GM19468 (cell line): Measurements from ENCODE around the gene SLC47A2.

ENCODE experiments used
- ATAC-seq: cut with Tn5 transposase; IDR thresholded peaks from one replicate; pipeline ENCODE4 v1.9.1; 2021; ENCODE audit warnings: mild to moderate bottlenecking, moderate library complexity, moderate number of reproducible peaks; ENCODE audit not compliant: unreplicated experiment; ENCODE audit errors: extremely low read depth

Gene SLC47A2

DNA sequence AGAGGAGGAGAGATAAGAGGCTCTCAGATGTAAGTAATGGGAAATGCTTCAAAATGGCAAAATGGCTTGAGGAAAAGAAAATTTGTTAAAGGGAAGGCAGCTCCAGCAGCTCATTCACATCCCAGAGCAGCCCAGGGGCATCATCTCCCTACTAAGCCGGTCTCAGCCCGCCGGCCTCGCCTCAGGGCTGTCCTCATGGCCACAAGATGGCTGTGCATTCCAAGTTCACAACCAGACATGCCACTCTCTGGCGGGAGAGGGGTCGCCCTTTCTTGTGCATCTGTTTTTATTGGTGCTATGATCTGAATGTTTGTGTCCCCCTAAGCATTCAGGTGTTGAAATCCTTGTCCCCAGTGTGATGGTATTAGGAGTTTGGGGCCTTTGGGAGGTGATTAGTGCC lies 13.5 kb upstream of the SLC47A2 start:
- ATAC-seq: no peak

DNA sequence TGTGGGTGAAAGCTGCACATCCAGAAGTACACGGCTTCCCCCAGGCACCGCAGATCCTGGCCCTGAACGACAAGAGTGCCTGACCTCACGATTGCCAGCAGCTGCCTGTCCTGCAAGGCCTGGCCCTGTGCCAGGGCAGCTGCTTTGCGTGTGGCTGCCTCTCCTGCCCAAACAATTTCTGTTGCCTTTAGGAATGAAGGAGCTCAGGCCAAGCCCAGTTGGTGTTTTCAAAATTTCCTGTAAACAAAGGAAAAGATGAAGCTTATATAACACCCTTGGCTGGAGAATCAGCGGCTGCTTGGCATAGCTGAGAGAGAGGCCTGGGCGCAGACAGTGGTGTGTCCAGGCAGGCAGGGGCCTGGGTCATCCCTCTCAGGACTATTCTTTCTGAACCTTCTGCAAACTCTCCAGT lies 11.7 kb upstream of the SLC47A2 start:
- no peak for ATAC-seq

DNA sequence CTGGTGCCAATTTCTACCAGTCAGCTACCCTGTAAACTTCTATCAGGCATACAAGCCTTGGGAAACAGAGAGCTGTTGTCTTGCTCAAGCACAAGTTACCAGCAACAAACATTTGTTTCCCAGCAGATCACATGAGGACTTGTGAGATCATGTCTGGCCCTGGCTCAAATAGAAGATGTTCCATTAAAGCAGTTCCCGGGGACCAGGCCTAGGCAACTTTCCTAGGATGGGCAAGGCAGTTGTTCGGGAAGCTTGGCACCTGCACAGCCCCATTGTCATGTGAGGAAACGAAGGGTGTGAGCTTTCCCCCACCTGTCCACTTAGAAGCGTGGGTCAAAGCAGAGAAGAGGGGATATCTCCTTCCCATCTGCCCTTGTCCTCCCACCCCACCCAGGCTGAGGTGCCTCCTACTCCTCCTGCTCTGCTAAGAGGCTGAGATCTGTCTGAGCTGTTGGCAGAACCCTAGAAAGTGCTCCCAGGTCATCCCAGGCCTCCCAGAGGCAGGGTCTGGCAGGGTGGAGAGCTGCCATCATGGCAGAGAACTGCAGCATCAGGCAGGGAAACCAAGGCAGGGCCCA lies 11.2 kb upstream of the SLC47A2 start:
- no peak for ATAC-seq

DNA sequence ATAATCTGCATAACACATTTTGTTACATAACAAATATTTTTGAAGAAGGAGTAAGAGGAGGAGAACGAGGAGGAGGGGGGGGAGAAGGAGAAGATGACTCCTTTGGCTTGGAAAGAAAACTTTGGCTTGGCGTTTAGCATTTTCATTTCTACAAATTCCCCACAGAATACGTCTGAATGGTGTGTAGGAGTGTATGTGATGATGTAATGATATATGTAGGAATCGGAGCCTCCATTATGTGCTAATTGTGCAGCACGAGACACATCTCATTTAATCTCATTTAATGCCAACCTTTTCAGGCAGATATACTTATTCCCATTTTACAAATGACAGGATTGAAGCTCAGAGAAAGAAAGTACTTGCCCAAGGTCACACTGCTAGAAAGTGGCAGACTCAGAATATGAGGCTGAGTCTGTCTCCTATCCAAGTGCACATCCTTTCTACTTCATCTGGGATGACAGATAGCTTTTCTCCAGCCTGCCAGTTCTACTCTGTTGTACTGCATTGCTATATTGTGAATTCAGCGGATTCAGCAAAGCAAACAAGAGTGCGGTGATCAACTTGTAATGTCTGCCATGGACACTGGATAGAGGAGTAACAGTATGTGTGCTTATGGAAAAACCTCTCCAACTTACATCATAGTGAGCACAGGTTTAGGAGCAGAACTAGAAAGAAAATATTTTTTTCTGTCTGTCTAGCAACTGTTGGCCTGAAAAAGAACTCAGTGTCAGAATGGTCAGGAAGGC lies 10.4 kb upstream of the SLC47A2 start:
- no peak for ATAC-seq

DNA sequence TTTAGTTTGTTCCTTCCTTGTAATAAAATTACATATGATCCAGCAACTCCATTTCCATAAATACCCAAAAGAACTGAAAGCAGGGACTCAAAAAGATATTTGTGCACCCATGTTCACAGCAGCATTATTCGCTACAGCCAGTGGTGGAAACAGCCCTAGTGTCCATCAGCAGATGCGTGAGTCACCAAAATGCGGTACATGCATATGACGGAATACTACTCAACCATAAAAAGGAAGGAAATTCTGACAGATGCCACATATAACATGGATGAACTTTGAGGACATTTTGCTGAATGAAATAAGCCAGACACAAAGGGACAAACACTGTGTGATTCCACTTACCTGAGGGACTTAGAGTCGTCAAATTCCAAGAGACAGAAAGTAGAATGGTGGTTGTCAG lies 9.1 kb upstream of the SLC47A2 start:
- ATAC-seq: no peak

DNA sequence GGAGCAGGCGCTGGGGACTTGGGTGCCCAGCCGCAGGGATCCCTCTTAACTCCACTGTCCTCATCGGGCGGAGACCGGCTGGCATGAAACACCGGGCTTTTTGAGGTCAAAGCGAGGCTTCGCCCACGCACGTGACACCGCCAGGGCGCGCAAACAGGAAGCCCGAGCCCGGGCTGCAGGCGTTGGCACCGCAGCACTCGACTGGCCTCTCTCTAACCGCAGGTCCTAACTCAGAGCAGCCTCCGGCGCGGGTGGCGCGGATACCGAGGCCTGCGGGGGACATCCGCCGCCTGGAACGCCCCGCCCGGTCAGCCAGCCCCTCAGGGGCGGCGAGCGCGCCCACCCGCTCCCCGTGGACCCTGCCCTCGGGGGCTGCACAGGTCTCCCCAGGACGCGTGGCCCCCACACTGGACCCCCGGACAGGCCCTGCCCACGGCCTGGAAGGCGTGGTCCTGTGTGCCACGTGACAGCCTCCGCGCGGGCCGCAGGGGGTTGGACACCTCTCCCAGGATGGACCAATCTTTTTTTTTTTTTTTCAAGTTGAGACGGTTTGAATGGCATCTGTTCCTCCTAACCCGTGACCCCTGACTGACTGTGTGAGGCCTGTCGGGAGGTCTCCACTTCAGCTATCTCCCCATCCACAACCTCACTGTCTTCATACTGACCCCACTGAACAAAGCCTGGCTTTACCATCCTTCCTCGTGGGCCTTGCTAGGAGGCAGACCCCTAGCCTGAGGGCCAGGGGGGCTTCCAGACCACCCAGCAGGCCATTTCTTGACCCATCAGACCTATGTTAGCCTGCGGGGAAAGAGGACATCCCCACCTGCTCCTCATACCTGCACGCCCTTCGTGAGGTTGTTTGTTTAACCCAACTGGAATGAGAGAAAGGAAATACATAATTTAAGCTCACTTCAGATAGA lies 8.4 kb upstream of the SLC47A2 start:
- no peak for ATAC-seq

DNA sequence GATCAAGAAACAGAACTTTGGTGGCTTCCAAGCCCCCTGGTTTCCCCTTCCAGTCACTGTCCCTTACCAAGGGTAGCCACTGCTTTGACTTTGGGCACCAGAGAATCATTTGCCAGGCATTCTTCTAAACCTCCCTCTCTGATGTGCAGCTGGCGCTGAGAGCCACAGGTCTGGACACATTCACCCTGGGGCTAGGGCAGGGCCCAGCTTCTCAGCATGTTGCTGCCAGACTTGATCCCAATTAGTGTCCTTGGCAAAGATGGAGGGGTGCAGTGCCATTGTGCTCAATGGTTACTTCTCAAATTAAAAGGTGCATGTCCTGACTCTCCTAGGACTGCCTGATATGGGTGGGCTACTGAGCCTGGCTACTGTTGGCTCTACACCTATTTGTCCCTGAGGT lies 7.6 kb upstream of the SLC47A2 start:
- no peak for ATAC-seq

DNA sequence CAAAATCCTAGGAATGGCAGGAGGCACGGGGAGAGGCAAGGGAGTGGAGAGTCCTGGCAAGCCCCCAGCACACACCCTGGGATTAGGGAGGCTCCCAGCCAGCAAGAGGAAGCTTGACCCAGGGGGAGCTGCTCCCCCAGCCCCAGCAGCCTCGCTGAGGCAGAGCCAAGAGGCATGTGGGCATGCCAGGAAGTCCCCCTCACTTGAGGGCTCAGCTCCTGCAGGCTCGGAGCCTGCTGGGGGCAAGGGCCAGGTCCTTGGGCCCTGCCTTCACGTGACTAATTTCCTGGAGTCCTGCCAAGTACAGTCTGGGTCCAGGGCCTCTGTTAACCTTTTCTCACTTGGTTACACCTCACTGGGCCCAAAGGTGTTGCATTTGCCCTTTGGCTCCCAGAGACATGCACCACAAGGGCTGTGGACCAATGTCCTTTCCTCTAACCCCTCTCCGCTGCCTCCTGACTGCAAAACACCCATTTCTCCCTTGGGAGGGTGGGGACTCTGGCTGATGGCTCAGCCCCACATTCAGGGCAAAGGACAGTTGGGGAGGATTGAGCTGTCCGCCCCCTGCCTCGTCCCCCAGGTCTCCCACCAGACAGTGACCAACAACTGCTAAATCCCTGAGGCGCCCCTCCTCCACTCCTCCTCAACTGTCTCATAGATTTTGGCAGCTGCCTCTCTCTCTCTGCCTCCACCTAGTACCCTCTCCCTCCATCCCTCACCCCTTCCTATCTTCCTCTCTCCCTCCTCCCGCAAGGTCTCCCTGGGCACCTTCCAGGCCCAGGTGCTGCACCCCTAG lies 4.4 kb upstream of the SLC47A2 start:
- no peak for ATAC-seq

DNA sequence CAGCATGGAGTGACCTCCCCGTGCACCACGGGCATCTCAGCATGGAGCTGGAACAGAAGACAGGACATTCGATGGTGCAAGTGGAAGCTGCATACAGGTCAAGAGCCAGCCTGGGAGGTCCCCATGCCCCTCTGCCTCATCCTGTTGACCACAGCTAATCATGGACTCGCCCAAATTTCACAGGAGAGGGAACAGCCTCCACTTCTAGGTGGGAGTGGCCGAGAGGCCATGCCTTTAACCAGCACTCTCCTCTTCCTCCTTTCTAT lies 3.8 kb upstream of the SLC47A2 start:
- no peak for ATAC-seq

DNA sequence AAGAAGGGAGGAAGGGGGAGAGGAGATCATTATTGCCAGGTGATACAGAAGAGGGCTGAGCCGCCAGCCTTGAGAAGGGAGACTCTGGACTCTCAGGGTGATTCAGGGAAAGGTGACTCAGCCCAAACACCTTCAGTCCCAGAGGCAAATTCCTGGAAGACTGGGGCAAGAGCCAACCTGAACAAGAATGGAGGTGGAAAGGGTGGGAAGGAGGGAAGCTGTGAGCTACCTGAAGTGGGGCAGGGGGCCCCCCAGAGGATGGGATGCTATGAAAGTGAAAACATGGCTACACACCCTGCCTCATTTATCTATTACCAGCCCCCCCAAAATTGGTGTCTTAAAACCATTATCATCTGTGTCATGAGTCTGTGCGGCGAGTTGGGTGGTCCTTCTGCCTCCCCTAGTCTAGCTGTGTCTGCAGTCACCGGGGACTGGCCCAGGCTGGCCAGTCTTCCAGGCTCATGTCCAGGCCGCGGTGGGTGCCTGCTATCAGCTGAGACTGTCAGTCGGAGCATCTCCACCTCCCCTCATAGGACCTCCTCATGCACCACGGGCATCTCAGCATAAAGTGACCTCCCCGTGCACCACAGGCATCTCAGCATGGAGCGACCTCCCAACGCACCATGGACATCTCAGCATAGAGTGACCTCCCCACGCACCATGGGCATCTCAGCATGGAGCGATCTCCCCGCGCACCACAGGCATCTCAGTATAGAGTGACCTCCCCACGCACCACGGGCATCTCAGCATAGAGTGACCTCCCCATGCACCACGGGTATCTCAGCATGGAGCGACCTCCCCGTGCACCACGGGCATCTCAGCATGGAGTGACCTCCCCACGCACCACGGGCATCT lies 3.2 kb upstream of the SLC47A2 start:
- ATAC-seq: no peak

DNA sequence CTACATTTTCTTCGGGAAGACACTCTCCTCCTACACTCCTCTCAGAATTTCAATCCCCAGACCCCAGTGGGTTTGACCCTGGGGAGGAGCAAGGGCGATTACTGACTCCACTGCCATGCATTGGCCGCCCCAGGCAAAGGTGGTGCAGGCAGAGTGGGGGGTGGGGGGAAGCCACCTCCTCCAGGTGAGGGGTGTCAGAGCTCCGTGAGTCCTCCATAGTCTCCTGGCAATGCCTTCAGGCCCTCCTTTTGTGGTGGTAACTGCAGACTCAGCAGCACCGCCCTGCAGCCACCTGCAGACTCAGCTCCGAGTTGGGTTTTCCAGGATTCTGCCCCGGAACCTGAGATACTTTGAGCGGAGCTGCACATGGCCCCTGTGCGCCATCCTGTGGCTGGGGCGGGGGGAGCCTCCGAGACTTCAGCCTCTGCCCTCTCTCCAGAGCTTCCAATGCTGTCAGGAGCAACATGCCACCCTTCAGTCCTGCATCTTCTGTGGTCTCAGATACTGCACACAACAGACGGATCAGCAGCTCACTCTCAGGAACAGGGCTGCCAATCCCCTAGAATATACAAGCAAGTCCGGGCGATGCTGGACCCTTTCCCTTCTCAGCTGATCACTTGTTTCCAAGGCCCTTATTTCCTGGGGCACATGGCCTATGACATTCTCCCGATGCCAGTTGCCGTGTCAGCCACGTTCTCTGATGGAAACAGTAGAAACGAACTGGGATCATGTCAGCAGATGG lies 2.4 kb upstream of the SLC47A2 start:
- ATAC-seq: no peak

DNA sequence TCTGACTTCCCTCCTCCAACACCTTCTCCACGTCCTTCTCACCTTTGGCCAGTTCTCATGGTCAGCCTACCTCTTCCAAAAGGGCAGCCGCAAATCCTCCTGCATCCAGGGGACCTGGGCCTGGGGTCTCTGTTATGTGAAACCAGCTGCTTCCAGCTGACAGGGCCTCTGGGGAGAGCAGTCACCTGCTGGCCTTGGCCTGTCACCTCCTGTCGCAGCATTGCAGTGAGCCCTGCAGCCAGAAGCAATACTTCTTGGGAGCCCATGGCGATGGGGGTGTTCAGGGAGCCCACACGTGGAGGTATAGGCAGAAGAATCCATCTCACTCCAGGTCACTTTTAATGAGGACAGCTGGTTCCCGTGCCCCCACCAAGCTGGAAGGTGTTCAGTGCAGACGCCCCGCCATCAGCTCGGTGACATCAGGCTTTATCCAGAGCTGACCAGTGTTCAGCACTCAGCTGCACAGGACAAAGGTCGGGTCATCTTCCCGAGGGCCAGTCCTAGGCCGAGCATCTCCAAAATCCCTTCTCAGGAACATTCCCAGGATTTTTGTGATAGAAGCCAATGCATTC lies 1.7 kb upstream of the SLC47A2 start:
- no peak for ATAC-seq

DNA sequence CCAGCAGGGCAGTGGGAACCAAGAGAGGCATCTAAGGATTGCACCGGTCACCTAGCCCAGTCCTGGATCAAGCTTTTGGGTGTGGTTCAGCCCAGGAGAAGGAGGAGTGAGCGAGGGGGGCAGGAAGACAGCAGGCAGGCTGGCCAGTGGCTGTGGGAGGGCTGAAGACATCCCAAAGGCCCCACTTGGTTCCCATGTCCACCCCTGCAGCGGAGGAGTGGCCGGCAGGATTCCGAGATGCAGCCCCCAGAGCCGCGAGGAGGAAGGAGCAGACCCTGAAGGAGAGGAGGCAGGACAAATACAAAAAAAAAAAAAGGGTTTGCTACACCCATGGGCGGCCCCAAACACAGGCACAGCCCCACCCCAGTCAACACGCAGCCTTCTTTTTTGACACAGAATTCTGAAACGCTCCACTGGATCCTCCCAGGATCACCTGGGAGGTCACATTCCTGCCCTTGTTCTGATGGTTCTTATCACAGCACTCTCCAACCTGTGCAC lies 1.1 kb upstream of the SLC47A2 start:
- ATAC-seq: no peak

DNA sequence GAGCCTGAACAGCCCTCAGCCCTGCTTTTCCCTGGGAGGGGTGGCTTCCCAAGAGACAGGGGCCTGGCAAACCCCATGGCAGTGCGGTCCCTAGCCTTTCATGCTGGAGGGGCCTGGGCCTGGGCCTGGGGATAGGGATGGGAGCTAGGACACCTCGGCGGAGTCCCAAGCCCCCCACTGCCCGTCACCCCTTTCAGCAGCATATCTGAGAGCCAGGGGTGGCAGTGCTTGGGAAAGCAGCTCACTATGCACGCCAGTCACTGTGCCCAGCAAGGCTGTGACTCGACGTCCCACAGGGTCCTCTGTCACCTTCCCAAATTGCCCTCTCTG lies 612 bp upstream of the SLC47A2 start:
- ATAC-seq: no peak

DNA sequence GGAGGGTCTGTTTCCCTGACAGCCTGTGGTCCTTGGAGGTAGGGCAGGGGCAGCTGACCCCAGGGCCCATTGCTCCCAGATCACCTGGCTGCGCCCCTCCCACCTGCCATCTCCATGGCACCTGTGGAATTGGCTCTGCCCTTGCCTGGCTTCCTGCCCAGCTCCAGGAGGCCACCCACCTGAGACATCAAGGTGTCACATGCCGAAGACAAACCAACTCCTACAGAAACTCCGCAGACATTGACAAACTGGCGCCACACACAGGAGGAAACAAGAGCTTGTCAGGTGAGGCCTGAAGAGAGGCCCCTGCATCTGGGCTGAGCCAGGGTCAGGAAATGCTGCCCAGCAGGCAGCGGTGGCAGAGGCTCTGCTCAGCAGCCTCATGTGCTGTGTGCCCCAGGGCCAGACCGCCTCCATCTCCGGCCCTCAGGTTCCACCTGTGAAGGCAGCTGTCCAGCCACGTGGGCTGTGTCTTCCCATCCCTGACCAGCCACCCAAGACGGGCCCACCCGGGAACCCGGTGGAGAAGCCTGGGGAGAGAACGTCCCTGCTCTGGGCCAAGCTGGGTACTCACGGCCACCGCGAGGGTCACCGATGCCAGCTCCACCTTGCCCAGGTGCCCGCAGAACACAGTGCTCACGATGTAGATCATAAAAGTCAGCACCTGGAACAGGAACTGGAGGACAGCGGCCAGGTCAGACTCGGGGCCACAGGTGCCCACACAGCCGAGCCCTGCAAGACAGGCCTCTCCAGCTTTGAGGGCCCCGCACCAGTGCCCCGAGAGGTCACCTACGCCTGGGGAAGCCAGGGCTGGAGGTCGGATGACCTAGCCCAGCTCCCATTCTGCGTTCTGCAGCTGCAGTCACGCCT lies 1.6 kb downstream of the SLC47A2 start:
- ATAC-seq: no peak

DNA sequence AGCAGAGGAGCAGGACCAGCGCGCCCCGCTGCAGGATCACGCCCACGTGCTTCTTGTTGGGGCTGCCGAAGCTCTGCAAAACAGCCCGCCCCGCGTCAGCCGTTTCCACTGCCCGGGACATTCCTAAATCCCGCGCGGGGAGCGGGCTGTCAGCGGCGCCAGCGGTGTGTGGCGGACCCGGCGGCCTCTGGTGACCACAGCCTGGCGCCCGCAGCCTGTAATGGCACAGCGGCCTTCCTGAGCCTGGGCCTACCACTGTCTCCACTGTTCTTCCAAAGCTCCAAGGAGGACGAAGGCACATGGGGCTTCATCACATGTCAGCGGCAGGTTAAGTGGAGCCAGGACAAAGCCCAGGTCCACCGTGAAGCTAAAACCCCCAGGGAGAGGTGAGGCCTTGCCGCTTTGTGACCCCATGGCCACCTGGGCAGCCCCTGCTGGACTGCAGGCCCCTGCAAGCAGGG lies 2.5 kb downstream of the SLC47A2 start:
- no peak for ATAC-seq

DNA sequence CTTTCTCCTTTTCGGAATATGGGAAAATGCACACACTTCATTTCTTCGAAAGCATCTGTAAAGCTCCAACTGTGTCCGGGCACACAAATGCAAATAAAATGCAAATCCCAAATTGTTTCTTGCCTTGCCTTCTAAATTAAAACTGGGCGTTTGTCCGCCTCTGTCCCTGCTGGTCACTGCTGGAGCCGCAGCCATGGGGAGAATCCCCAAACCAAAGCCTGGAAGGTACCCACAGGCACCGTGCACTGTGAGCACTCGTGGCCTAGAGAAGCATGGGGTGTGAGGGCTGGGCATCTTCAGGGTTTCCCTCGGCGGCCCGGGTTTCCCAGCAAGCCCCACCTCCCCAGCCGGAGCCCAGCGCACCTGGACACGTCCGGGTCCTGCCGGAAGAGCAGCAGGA lies 2.9 kb downstream of the SLC47A2 start:
- no peak for ATAC-seq
